CD1c-positive myeloid dendritic cell (primary cell): ENCODE data around the gene NAB2.
A peak's percentile ranks its signal among the peaks of the same experiment; 100 is the strongest.
"Not testable (repeated sequence)": the region's sequence is repeated elsewhere in the genome, so short reads cannot be mapped to it uniquely, and the experiment has no call there.

Experiments
- DNase-seq: peaks from one replicate; pipeline ENCODE4 v3.0.0-alpha.2; 2016; ENCODE audit errors: extremely low spot score

Gene NAB2, protein sequence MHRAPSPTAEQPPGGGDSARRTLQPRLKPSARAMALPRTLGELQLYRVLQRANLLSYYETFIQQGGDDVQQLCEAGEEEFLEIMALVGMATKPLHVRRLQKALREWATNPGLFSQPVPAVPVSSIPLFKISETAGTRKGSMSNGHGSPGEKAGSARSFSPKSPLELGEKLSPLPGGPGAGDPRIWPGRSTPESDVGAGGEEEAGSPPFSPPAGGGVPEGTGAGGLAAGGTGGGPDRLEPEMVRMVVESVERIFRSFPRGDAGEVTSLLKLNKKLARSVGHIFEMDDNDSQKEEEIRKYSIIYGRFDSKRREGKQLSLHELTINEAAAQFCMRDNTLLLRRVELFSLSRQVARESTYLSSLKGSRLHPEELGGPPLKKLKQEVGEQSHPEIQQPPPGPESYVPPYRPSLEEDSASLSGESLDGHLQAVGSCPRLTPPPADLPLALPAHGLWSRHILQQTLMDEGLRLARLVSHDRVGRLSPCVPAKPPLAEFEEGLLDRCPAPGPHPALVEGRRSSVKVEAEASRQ

GRCh38 chr12:57088354-57089270, at the start of gene NAB2:
Gene NAB2 (plus strand): TSS chr12:57089114. CDS start chr12:57089272, 158 bp downstream.
- DNase-seq, result peak; percentile 96

- DNase-seq, result no peak
Measured at GRCh38 chr12:57040211-57040610, 48.7 kb upstream of the NAB2 start.

DNA sequence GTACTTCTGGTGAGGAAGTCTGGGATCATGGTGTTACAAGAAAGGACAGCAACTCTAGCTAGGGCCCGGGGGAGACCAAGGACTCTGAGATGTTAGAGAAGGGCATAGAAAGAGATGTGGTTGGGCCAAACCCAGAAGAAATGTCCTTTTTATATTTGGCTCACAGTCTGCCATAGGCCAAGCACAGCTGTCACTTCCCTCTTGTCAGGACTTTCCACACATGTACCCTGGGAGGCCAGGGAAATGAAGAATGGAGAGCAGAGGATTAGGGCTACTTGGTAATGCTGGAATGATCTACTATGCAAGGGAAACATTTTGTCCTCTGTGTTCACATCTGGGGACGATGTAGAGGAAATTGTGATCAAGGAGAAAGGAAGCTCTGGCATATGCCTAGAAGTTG, 48.2 kb upstream of the NAB2 start:
- DNase-seq, result peak; percentile 12

DNA sequence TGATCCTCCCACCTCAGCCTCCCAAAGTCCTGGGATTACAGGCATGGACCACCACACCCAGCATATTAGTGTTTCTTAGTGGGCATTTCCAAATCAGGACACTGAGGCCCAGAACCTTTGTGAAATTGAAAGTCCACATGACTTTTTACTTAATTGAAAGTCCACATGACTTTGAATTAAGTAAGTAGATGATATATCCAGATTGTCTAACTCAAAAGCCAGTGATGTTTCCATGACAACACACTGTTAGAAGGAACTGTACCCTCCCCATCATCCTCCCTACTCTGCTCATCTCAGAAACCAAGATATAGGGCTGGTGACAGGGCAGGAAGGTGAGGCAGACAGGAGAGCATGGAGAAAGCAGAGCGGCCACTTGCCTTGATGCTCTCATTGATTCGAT, 46.2 kb upstream of the NAB2 start:
- DNase-seq, result no peak

GRCh38 chr12:57044468-57044867, 44.4 kb upstream of the NAB2 start:
- DNase-seq, result no peak

DNA sequence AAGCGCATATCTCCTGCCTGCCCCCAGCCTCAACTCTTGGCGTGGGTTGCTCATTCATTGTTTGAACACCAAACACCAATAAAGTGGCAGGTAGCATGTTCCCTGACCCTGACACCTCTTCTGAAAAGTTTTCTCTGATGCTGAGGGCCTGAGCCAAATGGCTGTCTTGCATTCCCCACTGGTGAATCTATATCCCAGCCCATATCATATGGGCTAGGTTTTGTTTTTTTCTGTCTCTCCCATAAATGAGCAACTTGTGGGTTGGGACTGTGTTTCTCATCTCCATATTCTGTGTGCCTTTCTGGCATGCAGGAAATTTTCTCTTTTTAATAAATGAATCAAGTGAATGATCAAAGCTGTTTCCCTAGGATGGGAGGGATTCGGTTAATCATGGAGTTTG, 44.0 kb upstream of the NAB2 start:
- DNase-seq, result no peak

GRCh38 chr12:57046086-57046791, 42.7 kb upstream of the NAB2 start:
- DNase-seq, result peak; percentile 51

DNA sequence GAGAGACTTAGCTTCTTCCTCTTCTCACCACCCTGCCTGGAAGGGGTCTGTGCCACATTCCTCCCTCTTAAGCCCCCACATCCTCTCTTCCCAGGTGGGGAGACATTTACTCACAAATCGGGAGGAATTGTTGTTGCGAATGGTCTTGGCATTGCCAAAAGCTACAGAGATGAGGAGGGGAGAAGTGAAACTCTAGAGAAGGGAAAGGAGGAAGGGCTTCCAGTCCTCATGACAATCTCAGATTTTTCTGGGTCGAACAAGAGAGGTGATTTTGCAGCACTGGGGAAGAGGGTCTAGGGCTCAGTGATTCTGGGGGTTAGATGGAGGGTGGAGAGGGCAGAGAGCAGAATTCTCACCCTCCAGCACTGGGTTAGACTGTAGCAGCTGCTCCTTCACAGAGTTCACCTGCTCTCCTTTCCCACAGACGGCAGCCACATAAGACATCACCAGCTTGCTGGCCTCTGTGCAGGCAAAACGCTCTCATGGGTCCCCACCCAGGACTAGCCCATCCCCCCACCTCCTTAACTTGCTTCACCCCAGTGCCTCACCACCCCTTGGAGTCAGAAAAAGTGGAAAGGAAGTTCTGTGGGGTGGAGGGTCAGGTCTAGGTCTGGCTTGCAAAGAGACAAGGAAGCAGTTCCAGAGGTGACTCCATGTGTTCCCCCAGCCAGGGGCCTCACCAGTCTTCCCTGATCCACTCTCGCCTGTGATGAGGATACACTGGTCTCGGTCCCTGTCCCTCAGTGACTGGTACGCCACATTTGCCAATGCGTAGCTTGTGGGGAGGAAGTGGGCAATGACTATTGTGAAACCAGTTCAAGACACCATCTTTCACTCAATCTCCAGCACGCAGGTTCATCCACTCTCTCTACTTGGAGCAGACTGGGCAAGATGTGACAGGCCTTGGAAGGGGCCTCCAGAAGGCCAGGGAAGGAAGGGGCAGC, 41.7 kb upstream of the NAB2 start:
- DNase-seq, result peak; percentile 66

DNA sequence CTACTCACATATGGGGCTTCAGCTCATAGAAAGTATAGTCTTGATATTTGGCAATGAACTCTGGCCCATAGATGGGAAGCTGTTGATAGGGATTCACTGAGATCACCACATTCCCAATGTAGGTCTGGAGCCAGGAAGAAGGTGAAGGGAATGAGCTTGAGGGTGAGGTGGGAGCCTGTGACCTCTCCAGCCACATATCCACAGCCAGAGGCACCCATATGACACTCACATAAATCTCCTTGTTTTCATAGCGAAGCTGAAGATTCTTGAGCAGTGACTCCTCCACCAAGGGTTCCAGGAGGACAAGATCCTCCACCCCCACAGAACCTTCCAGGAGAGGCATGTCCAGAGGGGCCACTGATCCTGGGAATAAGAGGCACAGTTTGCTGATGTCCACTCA, 40.9 kb upstream of the NAB2 start:
- no peak for DNase-seq

DNA sequence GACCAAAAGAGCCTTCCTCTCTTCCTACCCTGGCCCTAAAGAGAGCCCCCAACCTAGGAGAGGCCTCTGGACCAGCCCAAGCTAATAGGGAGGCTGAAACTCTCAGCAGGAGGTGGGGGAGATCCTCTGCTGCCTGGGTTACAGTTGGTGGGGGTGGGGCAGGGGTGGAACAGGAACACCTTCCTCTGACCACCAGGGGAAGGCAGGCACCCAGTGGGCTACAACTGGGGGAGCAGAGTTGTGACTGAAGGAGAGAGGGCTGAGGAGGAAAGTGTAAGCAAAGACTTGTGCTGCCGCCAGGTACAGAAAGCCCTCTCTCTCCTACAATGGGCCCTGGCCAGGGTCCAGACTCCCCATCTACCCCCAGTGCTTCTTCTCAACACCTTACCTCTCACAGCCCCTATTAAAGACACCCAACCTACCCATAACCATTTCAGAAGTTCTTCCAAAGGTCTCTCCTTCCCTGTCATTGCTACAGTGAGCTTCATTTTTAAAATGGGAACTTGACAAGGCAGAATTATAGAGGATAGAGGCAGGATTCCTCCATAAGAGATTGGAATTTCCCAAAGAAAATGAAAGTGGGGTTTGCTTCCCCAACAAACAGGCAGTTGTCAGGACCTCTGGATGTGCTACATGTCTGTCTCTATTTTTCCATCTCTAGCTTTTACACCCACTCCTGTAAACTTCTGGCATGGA, 40.3 kb upstream of the NAB2 start:
- DNase-seq, result no peak

GRCh38 chr12:57049119-57049446, 39.8 kb upstream of the NAB2 start:
- no peak for DNase-seq

- DNase-seq, result no peak
Measured at GRCh38 chr12:57049890-57050289, 39.0 kb upstream of the NAB2 start, which contains the start of gene MYO1A. Gene MYO1A (minus strand): TSS chr12:57050129. CDS start chr12:57048323, 1,806 bp downstream.

GRCh38 chr12:57051011-57051410, 37.9 kb upstream of the NAB2 start:
- DNase-seq, result no peak

DNA sequence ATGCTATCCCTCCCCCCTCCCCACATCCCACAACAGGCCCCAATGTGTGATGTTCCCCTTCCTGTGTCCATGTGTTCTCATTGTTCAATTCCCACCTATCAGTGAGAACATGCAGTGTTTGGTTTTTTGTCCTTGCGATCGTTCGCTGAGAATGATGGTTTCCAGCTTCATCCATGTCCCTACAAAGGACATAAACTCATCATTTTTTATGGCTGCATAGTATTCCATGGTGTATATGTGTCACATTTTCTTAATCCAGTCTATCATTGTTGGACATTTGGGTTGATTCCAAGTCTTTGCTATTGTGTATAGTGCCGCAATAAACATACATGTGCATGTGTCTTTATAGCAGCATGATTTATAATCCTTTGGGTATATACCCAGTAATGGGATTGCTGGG, 35.8 kb upstream of the NAB2 start:
- DNase-seq, result not testable (repeated sequence)

GRCh38 chr12:57053901-57054300, 35.0 kb upstream of the NAB2 start:
- DNase-seq, result not testable (repeated sequence)

- DNase-seq, result peak; percentile 77
Measured at GRCh38 chr12:57055824-57056223, 33.1 kb upstream of the NAB2 start.

DNA sequence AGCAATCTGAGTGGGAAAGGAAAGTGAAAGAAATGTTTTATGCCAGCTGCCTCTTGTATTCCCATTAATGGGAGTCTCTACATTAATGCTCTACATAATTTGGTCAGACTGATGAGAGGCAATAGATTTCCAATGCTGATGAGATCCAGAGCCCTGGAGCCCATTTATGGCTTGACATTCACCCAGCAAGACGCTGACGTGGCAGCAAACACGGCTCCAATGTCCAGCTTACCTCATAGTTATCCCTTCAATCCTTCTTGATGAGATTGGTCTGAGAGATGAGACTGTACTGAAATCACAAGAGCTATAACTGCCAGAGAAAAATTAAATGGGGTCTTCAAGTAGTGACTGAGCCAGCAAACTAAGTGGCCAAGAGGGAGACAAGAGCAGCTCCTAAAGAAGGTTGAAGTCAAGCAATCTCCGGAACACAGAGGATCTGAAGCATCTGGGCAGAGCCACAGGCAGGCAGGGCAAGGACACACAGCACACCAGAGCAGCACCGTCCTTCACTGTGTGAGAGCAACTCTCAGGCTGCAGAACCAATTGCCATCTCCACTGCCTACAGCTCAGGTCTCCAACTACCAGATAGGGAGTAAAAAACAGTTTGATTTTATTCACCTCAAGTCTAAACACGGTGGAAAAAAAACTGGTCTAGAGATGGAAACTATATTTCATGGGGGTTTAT, 31.7 kb upstream of the NAB2 start:
- DNase-seq, result no peak

GRCh38 chr12:57058454-57058853, 30.5 kb upstream of the NAB2 start:
- DNase-seq, result no peak

- peak; percentile 91 for DNase-seq
Measured at GRCh38 chr12:57063991-57064685, 24.8 kb upstream of the NAB2 start.
